Lung (tissue), 12 donors: ENCODE results near the gene OR1S1. TPM values are rescaled to one million over a fixed set of nuclear protein-coding genes. Genes with fewer than 3 reads are reported as not detected.

Experiments used
- ATAC-seq: fragments of 200-7000 bp; cut with Tn5 transposase; one replicate; pipeline ENCODE4 v1.9.1; 2020; ENCODE audit warnings: moderate number of reproducible peaks; ENCODE audit not compliant: insufficient read depth, low FRiP score
- DNase-seq, 3 donors: peaks; one replicate each; pipeline ENCODE4 v3.0.0-alpha.2; 2013 to 2017
- H3K27ac ChIP-seq, 2 donors: one replicate each; pipeline ENCODE4 v1.5.1; 2013; ENCODE audit warnings: mild to moderate bottlenecking in 2 of 2, moderate library complexity in 2 of 2, control low read depth in 1 of 2, inconsistent platforms in 1 of 2, low read depth in 1 of 2, low read length in 1 of 2
- H3K27me3 ChIP-seq, 3 donors: one replicate each; pipeline ENCODE4 v1.5.1; 2013; ENCODE audit warnings: low read length in 2 of 3; ENCODE audit not compliant: control insufficient read depth in 3 of 3, insufficient read depth in 3 of 3
- H3K36me3 ChIP-seq, 4 donors: one replicate each; pipeline ENCODE4 v1.5.1; 2013; ENCODE audit warnings: low read length in 4 of 4, mild to moderate bottlenecking in 1 of 4, moderate library complexity in 1 of 4; ENCODE audit not compliant: control insufficient read depth in 4 of 4, insufficient read depth in 4 of 4
- H3K4me1 ChIP-seq, 5 donors: one replicate each; pipeline ENCODE4 v1.5.1; 2013; ENCODE audit warnings: low read length in 5 of 5, mild to moderate bottlenecking in 2 of 5, moderate library complexity in 1 of 5; ENCODE audit not compliant: control insufficient read depth in 5 of 5, insufficient read depth in 5 of 5
- H3K4me3 ChIP-seq: one replicate; pipeline ENCODE4 v1.5.1; 2013; ENCODE audit warnings: mild to moderate bottlenecking, control low read depth, moderate library complexity
- H3K9ac ChIP-seq, 2 donors: one replicate each; pipeline ENCODE4 v1.5.1; 2013; ENCODE audit warnings: low read length in 2 of 2, control low read depth in 1 of 2; ENCODE audit not compliant: insufficient read depth in 1 of 2
- H3K9me3 ChIP-seq, 4 donors: one replicate each; pipeline ENCODE4 v1.5.1; 2013; ENCODE audit warnings: low read length in 3 of 4, mild to moderate bottlenecking in 1 of 4, moderate library complexity in 1 of 4; ENCODE audit not compliant: control insufficient read depth in 4 of 4, insufficient read depth in 3 of 4
- CTCF ChIP-seq: IDR thresholded peaks from 2 replicates; pipeline ENCODE4 v1.5.1; 2012; ENCODE audit warnings: mild to moderate bottlenecking; ENCODE audit errors: control extremely low read depth, extremely low read depth
- WGBS, 2 donors: extraction: QIAGEN DNeasy Blood & Tissue Kit; methylation state at CpG; one replicate each; pipeline ENCODE4 v1.1.7; 2013; 5-methylcytosine and 5-hydroxymethylcytosine counted together
- polyA plus RNA-seq, 2 donors: library from polyadenylated mRNA; stranded (reverse); fragments of 200-250 nt; gene quantifications; one replicate each; pipeline ENCODE4 v1.2.1, GENCODE V29; 2013
- total RNA-seq, 2 donors: library from RNA; depleted of rRNA in 1 of 2; stranded (reverse); fragments of >200 nt in 1 of 2; gene quantifications; one replicate each; pipeline ENCODE4 v1.2.1, GENCODE V29; 2014 to 2021
- donor health status: control.
- donor health status: control.
- donor health status: Bipolar disorder and iron deficiency.
- donor health status: healthy.
- donor health status: DM: yes; HTN: yes; CAD: no.

OR1S1 gene
- total and polyA plus RNA-seq, 4 donors, result not detected

- Histone ChIP-seq H3K9ac (no peak within 1 kb of the TSS), H3K4me1 (peaks cover 0 to 3% (median 0%) of the 10 kb centered on the region in 5 donors), H3K36me3 (no peaks in the 10 kb centered on the region), H3K9me3 (no peaks in the 10 kb centered on the region), H3K27me3 (no peaks in the 10 kb centered on the region), H3K4me3 (no peak within 1 kb of the TSS), H3K27ac (no peak within 1 kb of the TSS)
- ATAC-seq (no peak), DNase-seq (no peak)
- no peak for TF ChIP-seq CTCF
- WGBS, 2 donors, result 86 to 92% methylated on average over 2 of the region's 2 CpGs
These were observed 23.8 kb upstream of the OR1S1 start, which contains the start of gene OR9Q2 for GRCh38 chr11:58188770-58189169. TSS of gene OR9Q2 (plus strand) at chr11:58189070. CDS start at chr11:58190491, 1,421 bp downstream.

GRCh38 chr11:58192229-58192628, 20.3 kb upstream of the OR1S1 start:
- no peak overlapping the region for H3K27ac ChIP-seq
- no peaks in the 10 kb centered on the region for H3K9me3 ChIP-seq
- no peaks in the 10 kb centered on the region for H3K27me3 ChIP-seq
- WGBS, 2 donors, result 82 to 85% methylated on average over 3 of the region's 3 CpGs
- no peaks in the 10 kb centered on the region for H3K4me1 ChIP-seq
- DNase-seq, result no peak
- ATAC-seq, result no peak
- TF ChIP-seq CTCF, result no peak
- H3K9ac ChIP-seq, result no peak overlapping the region
- H3K4me3 ChIP-seq, result no peak overlapping the region
- no peaks in the 10 kb centered on the region for H3K36me3 ChIP-seq

GRCh38 chr11:58193391-58193790, 19.1 kb upstream of the OR1S1 start:
- Histone ChIP-seq H3K27ac (no peak overlapping the region), H3K4me3 (no peak overlapping the region), H3K9me3 (no peaks in the 10 kb centered on the region), H3K36me3 (no peaks in the 10 kb centered on the region), H3K27me3 (no peaks in the 10 kb centered on the region), H3K9ac (no peak overlapping the region), H3K4me1 (no peaks in the 10 kb centered on the region)
- no peak for ATAC-seq
- no peak for TF ChIP-seq CTCF
- no peak for DNase-seq

GRCh38 chr11:58195939-58196338, 16.6 kb upstream of the OR1S1 start:
- H3K36me3 ChIP-seq, result no peaks in the 10 kb centered on the region
- DNase-seq, result no peak
- no peak overlapping the region for H3K4me3 ChIP-seq
- H3K9me3 ChIP-seq, result peaks cover 0 to 3% (median 0%) of the 10 kb centered on the region in 4 donors
- H3K27ac ChIP-seq, result no peak overlapping the region
- no peaks in the 10 kb centered on the region for H3K27me3 ChIP-seq
- no peak for ATAC-seq
- 92 to 98% methylated on average over 2 of the region's 2 CpGs for WGBS, 2 donors
- no peaks in the 10 kb centered on the region for H3K4me1 ChIP-seq
- TF ChIP-seq CTCF, result no peak
- no peak overlapping the region for H3K9ac ChIP-seq
